NCI-H82 treated with DMSO at 0.1 percent for 48 hours (cell line): ENCODE measurements around the gene PCDHA5.
A peak's percentile ranks its signal among the peaks of the same experiment; 100 is the strongest.

ENCODE experiments used
- DNase-seq: peaks from one replicate; lab custom pipeline; 2025; ENCODE audit not compliant: unreplicated experiment; lab: John Stamatoyannopoulos, UW

PCDHA5 gene

GRCh38 chr5:140857987-140858240 is 36.5 kb downstream of the PCDHA5 start:
- DNase-seq: no peak

- DNase-seq: no peak
These were observed 41.3 kb downstream of the PCDHA5 start for GRCh38 chr5:140862441-140863295.

GRCh38 chr5:140868721-140869554 is 47.5 kb downstream of the PCDHA5 start, which contains the start of gene PCDHA11:
Gene PCDHA11 (plus strand): TSS chr5:140868957. CDS start chr5:140869104, 147 bp downstream.
- peak; percentile 40 for DNase-seq

DNA sequence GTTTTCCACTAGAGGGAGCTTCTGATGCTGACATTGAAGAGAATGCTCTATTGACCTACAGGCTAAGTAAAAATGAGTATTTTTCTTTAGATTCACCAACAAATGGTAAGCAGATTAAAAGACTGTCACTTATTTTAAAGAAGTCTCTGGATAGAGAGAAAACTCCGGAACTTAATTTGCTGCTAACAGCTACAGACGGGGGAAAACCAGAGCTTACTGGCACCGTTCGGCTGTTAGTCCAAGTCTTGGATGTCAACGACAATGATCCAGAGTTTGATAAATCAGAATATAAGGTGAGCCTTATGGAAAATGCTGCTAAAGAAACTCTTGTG is 48.1 kb downstream of the PCDHA5 start:
- DNase-seq: no peak

GRCh38 chr5:140870221-140871201 is 49.1 kb downstream of the PCDHA5 start:
- no peak for DNase-seq
